OCI-LY1 (cell line): ENCODE results near the gene RPS17.

Experiments used
- H2AFZ ChIP-seq: fragments of 200-600 bp; sonication (generic), shearing (Covaris generic); 2 replicates; pipeline ENCODE4 v1.6.0; 2014; ENCODE audit warnings: antibody characterized with exemption, mild to moderate bottlenecking, low read length
- H3F3A ChIP-seq: fragments of 200-600 bp; sonication (generic), shearing (Covaris generic); 2 replicates; pipeline ENCODE4 v1.6.0; 2014; ENCODE audit warnings: mild to moderate bottlenecking, antibody characterized with exemption, low read length, moderate library complexity; ENCODE audit not compliant: insufficient read depth
- H3K27ac ChIP-seq: fragments of 200-600 bp; sonication (generic); 2 replicates; pipeline ENCODE4 v1.5.1; 2014; ENCODE audit warnings: low read length, mixed run types, mild to moderate bottlenecking, low read depth; ENCODE audit not compliant: poor library complexity, severe bottlenecking
- H3K27me3 ChIP-seq: fragments of 200-600 bp; sonication (generic); 2 replicates; pipeline ENCODE4 v1.6.0; 2014; ENCODE audit warnings: antibody characterized with exemption, mild to moderate bottlenecking, low read length, moderate library complexity; ENCODE audit not compliant: insufficient read depth
- H3K36me3 ChIP-seq: fragments of 200-600 bp; sonication (generic); 2 replicates; pipeline ENCODE4 v1.6.1; 2014; ENCODE audit warnings: mild to moderate bottlenecking, antibody characterized with exemption, low read length, moderate library complexity, mixed read lengths; ENCODE audit not compliant: insufficient read depth
- H3K4me1 ChIP-seq: fragments of 200-600 bp; sonication (generic); 2 replicates; pipeline ENCODE4 v1.5.1; 2014; ENCODE audit warnings: mild to moderate bottlenecking, low read length, moderate library complexity; ENCODE audit not compliant: insufficient read depth, severe bottlenecking
- H3K4me2 ChIP-seq: fragments of 200-600 bp; sonication (generic), shearing (Covaris generic); 2 replicates; pipeline ENCODE4 v1.6.1; 2014; ENCODE audit warnings: low read length
- H3K4me3 ChIP-seq: fragments of 200-600 bp; sonication (generic); 2 replicates; pipeline ENCODE4 v1.5.1; 2014; ENCODE audit warnings: low read length, low read depth, mild to moderate bottlenecking, mixed read lengths; ENCODE audit not compliant: poor library complexity, severe bottlenecking
- H3K79me2 ChIP-seq: fragments of 200-600 bp; shearing (Covaris generic); 2 replicates; pipeline ENCODE4 v1.6.1; 2016; ENCODE audit warnings: mixed run types, low read length, mixed read lengths; ENCODE audit not compliant: insufficient read depth
- H3K9ac ChIP-seq: fragments of 200-600 bp; sonication (generic), shearing (Covaris generic); 2 replicates; pipeline ENCODE4 v1.6.1; 2014; ENCODE audit warnings: mild to moderate bottlenecking, low read length, mixed read lengths
- H3K9me2 ChIP-seq: fragments of 200-600 bp; sonication (generic), shearing (Covaris generic); 2 replicates; pipeline ENCODE4 v1.6.1; 2014; ENCODE audit warnings: low read depth, mild to moderate bottlenecking, low read length, mixed read lengths
- H3K9me3 ChIP-seq: fragments of 200-600 bp; shearing (Covaris generic); 2 replicates; pipeline ENCODE4 v1.6.1; 2014; ENCODE audit warnings: low read length, mixed read lengths
- H4K20me1 ChIP-seq: fragments of 200-600 bp; sonication (generic), shearing (Covaris generic); 2 replicates; pipeline ENCODE4 v1.6.0; 2016; ENCODE audit warnings: mild to moderate bottlenecking, low read length; ENCODE audit not compliant: insufficient read depth
- CTCF ChIP-seq: fragments of 200-600 bp; sonication (generic), shearing (Covaris generic); IDR thresholded peaks from 2 replicates; pipeline ENCODE4 v1.5.1; 2017; ENCODE audit warnings: mild to moderate bottlenecking, antibody characterized with exemption, low read length, moderate library complexity, mixed read lengths
- EZH2 ChIP-seq: fragments of 200-600 bp; sonication (generic), shearing (Covaris generic); IDR thresholded peaks from 2 replicates; pipeline ENCODE4 v1.8.0; 2017; ENCODE audit warnings: borderline replicate concordance, mixed run types, mild to moderate bottlenecking, antibody characterized with exemption, low read length, moderate library complexity, mixed read lengths

RPS17 gene

GRCh38 chr15:82554849-82555248 is 14.6 kb upstream of the RPS17 start:
- H3K79me2 ChIP-seq = no peaks in the 10 kb centered on the region
- no peaks in the 10 kb centered on the region for H4K20me1 ChIP-seq
- no peaks in the 10 kb centered on the region for H3K9me3 ChIP-seq
- no peak overlapping the region for H3K4me2 ChIP-seq
- H3K27me3 ChIP-seq = no peaks in the 10 kb centered on the region
- H3K36me3 ChIP-seq = no peaks in the 10 kb centered on the region
- no peak overlapping the region for H2AFZ ChIP-seq
- TF ChIP-seq EZH2 (no peak), CTCF (no peak)
- no peak overlapping the region for H3K9ac ChIP-seq
- no peak overlapping the region for H3K27ac ChIP-seq
- H3K4me3 ChIP-seq = no peak overlapping the region
- H3K9me2 ChIP-seq = no peaks in the 10 kb centered on the region
- H3K4me1 ChIP-seq = no peaks in the 10 kb centered on the region
- H3F3A ChIP-seq = no peaks in the 10 kb centered on the region

GRCh38 chr15:82554351-82554750 is 14.1 kb upstream of the RPS17 start:
- Histone ChIP-seq H3K9me3 (no peaks in the 10 kb centered on the region), H3F3A (no peaks in the 10 kb centered on the region), H3K27me3 (no peaks in the 10 kb centered on the region), H3K4me2 (no peak overlapping the region), H3K9ac (no peak overlapping the region), H3K4me1 (no peaks in the 10 kb centered on the region), H2AFZ (no peak overlapping the region), H3K27ac (no peak overlapping the region), H3K4me3 (no peak overlapping the region), H3K9me2 (no peaks in the 10 kb centered on the region), H4K20me1 (no peaks in the 10 kb centered on the region), H3K36me3 (no peaks in the 10 kb centered on the region), H3K79me2 (no peaks in the 10 kb centered on the region)
- TF ChIP-seq CTCF = no peak
- no peak for TF ChIP-seq EZH2

- no peaks in the 10 kb centered on the region for H3K9me3 ChIP-seq
- no peaks in the 10 kb centered on the region for H3K36me3 ChIP-seq
- no peak overlapping the region for H3K9ac ChIP-seq
- no peaks in the 10 kb centered on the region for H4K20me1 ChIP-seq
- H3K27me3 ChIP-seq = no peaks in the 10 kb centered on the region
- H3K4me3 ChIP-seq = no peak overlapping the region
- TF ChIP-seq EZH2 (no peak), CTCF (no peak)
- no peaks in the 10 kb centered on the region for H3F3A ChIP-seq
- no peaks in the 10 kb centered on the region for H3K79me2 ChIP-seq
- no peaks in the 10 kb centered on the region for H3K9me2 ChIP-seq
- H3K27ac ChIP-seq = no peak overlapping the region
- H3K4me2 ChIP-seq = no peak overlapping the region
- no peaks in the 10 kb centered on the region for H3K4me1 ChIP-seq
- H2AFZ ChIP-seq = no peak overlapping the region
Measured at GRCh38 chr15:82553846-82554245, 13.6 kb upstream of the RPS17 start.
